ENCODE results near the gene SCAMP4. TPM values are rescaled to one million over a fixed set of nuclear protein-coding genes. Genes with fewer than 3 reads are reported as not detected.
A peak's percentile ranks its signal among the peaks of the same experiment; 100 is the strongest.

The SCAMP4 gene
- polyA plus RNA-seq, 1 of the 3 experiments (the other 2 are of a cell fraction): 30.0 TPM

- TF ChIP-seq RXRA (IDR thresholded peaks at IDR 0.05; ENCODE audit: borderline replicate concordance, low read depth) (no peak), GATA2 (CRISPR knock-in tag; IDR thresholded peaks at IDR 0.05) (no peak), NFIC (IDR thresholded peaks at IDR 0.05; ENCODE audit: borderline replicate concordance) (no peak), POLR2AphosphoS5 (IDR thresholded peaks at IDR 0.05; ENCODE audit: low read depth, low read length) (no peak), ELF1 (IDR thresholded peaks at IDR 0.05) (no peak), FOXJ3 (CRISPR knock-in tag; IDR thresholded peaks at IDR 0.05) (no peak), MXI1 (IDR thresholded peaks at IDR 0.05; ENCODE audit: low read depth, low read length) (no peak; the same call in 1 of the 2 replicates), RAD21 (IDR thresholded peaks at IDR 0.05; ENCODE audit: low read length) (no peak), CTCF (IDR thresholded peaks at IDR 0.05) (no peak), TAF1 (IDR thresholded peaks at IDR 0.05; ENCODE audit: borderline replicate concordance, low read depth, low read length) (no peak), RFX5 (IDR thresholded peaks at IDR 0.05; ENCODE audit: low read length) (no peak), REST (IDR thresholded peaks at IDR 0.05; ENCODE audit: low read depth, low read length) (no peak), RCOR1 (IDR thresholded peaks at IDR 0.05; ENCODE audit: low read length) (no peak), TEAD4 (IDR thresholded peaks at IDR 0.05; ENCODE audit: borderline replicate concordance, insufficient read depth) (no peak), SMC3 (IDR thresholded peaks at IDR 0.05; ENCODE audit: low read depth, low read length) (no peak), EP300 (IDR thresholded peaks at IDR 0.05; ENCODE audit: borderline replicate concordance in 1 of 2, low read depth in 1 of 2, low read length in 1 of 2) (no peak), EZH2phosphoT487 (IDR thresholded peaks at IDR 0.05; ENCODE audit: borderline replicate concordance, low read depth) (no peak), FOXM1 (IDR thresholded peaks at IDR 0.05; ENCODE audit: low read depth) (no peak), PBX3 (IDR thresholded peaks at IDR 0.05) (no peak), USF2 (IDR thresholded peaks at IDR 0.05; ENCODE audit: borderline replicate concordance, low read depth, low read length) (no peak)
- peaks cover 6 to 27% of the 10 kb centered on the region in 2 experiments; a peak in 3 of 4 replicates for H3K4me1 ChIP-seq (ENCODE audit: control insufficient read depth in 1 of 2, insufficient read depth in 2 of 2, low read depth in 1 of 2, low read length in 1 of 2)
- DNase-seq: no peak
- peaks cover 13% of the 10 kb centered on the region for H3F3A ChIP-seq (replicated peaks; ENCODE audit: insufficient read depth)
- no peaks in the 10 kb centered on the region for H3K36me3 ChIP-seq (replicated peaks in 1 of 2; ENCODE audit: control insufficient read depth in 1 of 2, insufficient read depth in 2 of 2, low read length in 1 of 2)
- H3K79me2 ChIP-seq (ENCODE audit: insufficient read depth): peaks cover 68% of the 10 kb centered on the region
- H2AFZ ChIP-seq (ENCODE audit: low read depth): no peak overlapping the region
- WGBS (ENCODE audit: low lambda C conversion rate): 48% methylated on average over 14 of the region's 21 CpGs
- H4K20me1 ChIP-seq (ENCODE audit: insufficient read depth): peaks cover 53% of the 10 kb centered on the region
- no peaks in the 10 kb centered on the region for H3K9me2 ChIP-seq
- CTCF ChIA-PET: interaction anchor here (0.6 to 2.4 kb wide), 7 partner anchors 10 to 373 kb away, joined by 3 to 15 read pairs (median 6); no protein-coding TSS in a partner anchor
- no peaks in the 10 kb centered on the region for H3K9me3 ChIP-seq
- peak overlapping the region; percentile 97 for H3K4me2 ChIP-seq
- POLR2A ChIA-PET: no interaction called here
- H3K27me3 ChIP-seq (ENCODE audit: insufficient read depth): no peaks in the 10 kb centered on the region
- H3K27ac ChIP-seq (ENCODE audit: low read depth in 2 of 2, low read length in 1 of 2): peak overlapping the region; percentile 82 to 94
- peak overlapping the region; percentile 78; the same call in 1 of the 2 replicates for H3K9ac ChIP-seq
- peak overlapping the region; percentile 56 to 90 for H3K4me3 ChIP-seq (ENCODE audit: low read depth in 2 of 2, low read length in 1 of 2)
Observed at GRCh38 chr19:1942934-1943555, 37.8 kb downstream of the SCAMP4 start.
